ENCODE results near the gene RGS7.

DNA sequence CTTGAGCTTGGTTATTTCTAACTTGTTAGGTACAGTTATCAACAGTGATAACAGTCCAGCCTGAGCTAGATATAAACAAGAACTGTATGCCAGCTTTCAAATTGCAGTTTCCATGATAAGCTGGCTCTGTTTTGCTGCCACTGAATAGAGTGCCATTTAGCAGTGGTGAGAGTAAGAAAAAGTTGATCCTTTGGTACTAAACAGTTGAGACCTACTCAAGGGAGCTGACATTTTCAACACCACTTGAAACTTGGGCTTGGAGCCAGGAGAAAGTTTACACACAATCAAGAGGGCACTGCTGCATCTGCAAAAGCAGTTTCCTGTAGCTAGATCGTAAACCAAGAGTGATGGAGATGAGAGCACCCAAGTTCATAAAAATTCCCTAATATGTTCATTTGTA is 131.3 kb downstream of the RGS7 start:
- TF ChIP-seq, protein P1, sequence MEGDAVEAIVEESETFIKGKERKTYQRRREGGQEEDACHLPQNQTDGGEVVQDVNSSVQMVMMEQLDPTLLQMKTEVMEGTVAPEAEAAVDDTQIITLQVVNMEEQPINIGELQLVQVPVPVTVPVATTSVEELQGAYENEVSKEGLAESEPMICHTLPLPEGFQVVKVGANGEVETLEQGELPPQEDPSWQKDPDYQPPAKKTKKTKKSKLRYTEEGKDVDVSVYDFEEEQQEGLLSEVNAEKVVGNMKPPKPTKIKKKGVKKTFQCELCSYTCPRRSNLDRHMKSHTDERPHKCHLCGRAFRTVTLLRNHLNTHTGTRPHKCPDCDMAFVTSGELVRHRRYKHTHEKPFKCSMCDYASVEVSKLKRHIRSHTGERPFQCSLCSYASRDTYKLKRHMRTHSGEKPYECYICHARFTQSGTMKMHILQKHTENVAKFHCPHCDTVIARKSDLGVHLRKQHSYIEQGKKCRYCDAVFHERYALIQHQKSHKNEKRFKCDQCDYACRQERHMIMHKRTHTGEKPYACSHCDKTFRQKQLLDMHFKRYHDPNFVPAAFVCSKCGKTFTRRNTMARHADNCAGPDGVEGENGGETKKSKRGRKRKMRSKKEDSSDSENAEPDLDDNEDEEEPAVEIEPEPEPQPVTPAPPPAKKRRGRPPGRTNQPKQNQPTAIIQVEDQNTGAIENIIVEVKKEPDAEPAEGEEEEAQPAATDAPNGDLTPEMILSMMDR (IDR thresholded peaks at IDR 0.05), result no peak
- no peak for TF ChIP-seq POLR2A (IDR thresholded peaks at IDR 0.05)

All from right lobe of liver (tissue), 4 donors.